ENCODE data around the gene SPTBN1.
A peak's percentile ranks its signal among the peaks of the same experiment; 100 is the strongest.

SPTBN1 gene

GRCh38 chr2:54570925-54571694, 115.0 kb downstream of the SPTBN1 start:
- H3K27me3 ChIP-seq (ENCODE audit: insufficient read depth, poor library complexity, severe bottlenecking): no peaks in the 10 kb centered on the region
- H3K4me1 ChIP-seq (ENCODE audit: insufficient read depth, poor library complexity, severe bottlenecking): peaks cover 81% of the 10 kb centered on the region
- H3K36me3 ChIP-seq (ENCODE audit: low read depth): peaks cover 11% of the 10 kb centered on the region; the same call in 1 of the 2 replicates
- peak overlapping the region; percentile 100 for H3K27ac ChIP-seq (ENCODE audit: poor library complexity, severe bottlenecking)
- ATAC-seq (ENCODE audit: low read depth) (peak; percentile 73), DNase-seq (ENCODE audit: low spot score) (peak; percentile 84)
- H3K9me3 ChIP-seq (ENCODE audit: severe bottlenecking): no peaks in the 10 kb centered on the region
- no peak overlapping the region for H3K4me3 ChIP-seq (ENCODE audit: severe bottlenecking)
- TF ChIP-seq, protein P1, sequence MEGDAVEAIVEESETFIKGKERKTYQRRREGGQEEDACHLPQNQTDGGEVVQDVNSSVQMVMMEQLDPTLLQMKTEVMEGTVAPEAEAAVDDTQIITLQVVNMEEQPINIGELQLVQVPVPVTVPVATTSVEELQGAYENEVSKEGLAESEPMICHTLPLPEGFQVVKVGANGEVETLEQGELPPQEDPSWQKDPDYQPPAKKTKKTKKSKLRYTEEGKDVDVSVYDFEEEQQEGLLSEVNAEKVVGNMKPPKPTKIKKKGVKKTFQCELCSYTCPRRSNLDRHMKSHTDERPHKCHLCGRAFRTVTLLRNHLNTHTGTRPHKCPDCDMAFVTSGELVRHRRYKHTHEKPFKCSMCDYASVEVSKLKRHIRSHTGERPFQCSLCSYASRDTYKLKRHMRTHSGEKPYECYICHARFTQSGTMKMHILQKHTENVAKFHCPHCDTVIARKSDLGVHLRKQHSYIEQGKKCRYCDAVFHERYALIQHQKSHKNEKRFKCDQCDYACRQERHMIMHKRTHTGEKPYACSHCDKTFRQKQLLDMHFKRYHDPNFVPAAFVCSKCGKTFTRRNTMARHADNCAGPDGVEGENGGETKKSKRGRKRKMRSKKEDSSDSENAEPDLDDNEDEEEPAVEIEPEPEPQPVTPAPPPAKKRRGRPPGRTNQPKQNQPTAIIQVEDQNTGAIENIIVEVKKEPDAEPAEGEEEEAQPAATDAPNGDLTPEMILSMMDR (IDR thresholded peaks at IDR 0.05; ENCODE audit: poor library complexity, severe bottlenecking): no peak

DNA sequence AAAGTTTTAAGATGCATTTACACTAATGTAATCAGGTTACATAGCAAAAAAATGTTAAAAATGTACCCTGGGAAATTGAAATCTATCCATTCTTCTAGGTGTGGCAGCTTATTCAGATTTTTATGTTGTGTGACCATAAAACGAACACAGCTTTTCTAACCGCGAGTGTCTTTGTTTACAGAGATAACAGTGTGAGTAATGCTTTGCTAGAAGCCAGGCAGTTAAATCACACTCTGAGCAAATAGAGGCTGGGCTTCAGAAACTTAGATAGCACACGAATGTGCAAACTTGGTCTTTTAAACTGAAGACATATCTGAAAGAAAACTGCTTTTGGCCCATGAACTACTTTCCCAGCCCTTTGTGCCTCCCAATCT, 116.1 kb downstream of the SPTBN1 start:
- Histone ChIP-seq H3K27me3 (ENCODE audit: insufficient read depth, poor library complexity, severe bottlenecking) (no peaks in the 10 kb centered on the region), H3K27ac (ENCODE audit: poor library complexity, severe bottlenecking) (peak overlapping the region; percentile 100), H3K4me1 (ENCODE audit: insufficient read depth, poor library complexity, severe bottlenecking) (peaks cover 92% of the 10 kb centered on the region), H3K9me3 (ENCODE audit: severe bottlenecking) (no peaks in the 10 kb centered on the region), H3K36me3 (ENCODE audit: low read depth) (peaks cover 17% of the 10 kb centered on the region), H3K4me3 (ENCODE audit: severe bottlenecking) (no peak overlapping the region)
- TF ChIP-seq, protein P1 (IDR thresholded peaks at IDR 0.05; ENCODE audit: poor library complexity, severe bottlenecking): no peak
- DNase-seq (ENCODE audit: low spot score) (no peak), ATAC-seq (ENCODE audit: low read depth) (peak; percentile 66)

GRCh38 chr2:54572636-54573536, 116.8 kb downstream of the SPTBN1 start:
- H3K4me1 ChIP-seq (ENCODE audit: insufficient read depth, poor library complexity, severe bottlenecking): peaks cover 93% of the 10 kb centered on the region

DNA sequence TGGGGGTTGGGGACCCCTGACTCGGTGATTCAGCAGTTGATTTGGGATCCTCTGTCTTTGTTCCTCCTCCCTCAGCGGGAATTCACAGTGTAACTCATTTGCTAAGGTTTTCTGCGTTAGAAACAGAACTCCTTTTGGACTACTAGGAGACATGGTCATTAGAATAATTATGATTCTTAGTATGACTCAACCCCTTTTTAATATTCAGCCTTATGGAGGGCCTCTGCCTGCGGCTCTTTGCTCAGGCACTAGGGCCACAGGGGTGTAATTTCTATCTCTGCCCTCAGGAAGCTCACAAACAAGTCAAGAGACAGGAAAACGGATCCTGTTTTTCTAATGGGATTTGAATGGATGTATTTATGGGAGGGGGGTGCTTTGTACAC, 117.4 kb downstream of the SPTBN1 start:
- Histone ChIP-seq H3K9me3 (ENCODE audit: severe bottlenecking) (no peaks in the 10 kb centered on the region), H3K27ac (ENCODE audit: poor library complexity, severe bottlenecking) (peak overlapping the region; percentile 100), H3K27me3 (ENCODE audit: insufficient read depth, poor library complexity, severe bottlenecking) (no peaks in the 10 kb centered on the region), H3K4me3 (ENCODE audit: severe bottlenecking) (no peak overlapping the region), H3K4me1 (ENCODE audit: insufficient read depth, poor library complexity, severe bottlenecking) (peaks cover 93% of the 10 kb centered on the region), H3K36me3 (ENCODE audit: low read depth) (peaks cover 12% of the 10 kb centered on the region)
- TF ChIP-seq, protein P1 (IDR thresholded peaks at IDR 0.05; ENCODE audit: poor library complexity, severe bottlenecking): no peak
- ATAC-seq (ENCODE audit: low read depth): no peak
- DNase-seq (ENCODE audit: low spot score): no peak

More at GRCh38 chr2:54572636-54573536, 116.8 kb downstream of the SPTBN1 start:
- no peaks in the 10 kb centered on the region for H3K9me3 ChIP-seq (ENCODE audit: severe bottlenecking)
- H3K27ac ChIP-seq (ENCODE audit: poor library complexity, severe bottlenecking): peak overlapping the region; percentile 100
- TF ChIP-seq, protein P1 (IDR thresholded peaks at IDR 0.05; ENCODE audit: poor library complexity, severe bottlenecking): no peak
- no peak overlapping the region for H3K4me3 ChIP-seq (ENCODE audit: severe bottlenecking)
- ATAC-seq (ENCODE audit: low read depth) (no peak), DNase-seq (ENCODE audit: low spot score) (no peak)
- H3K36me3 ChIP-seq (ENCODE audit: low read depth): peaks cover 12% of the 10 kb centered on the region
- H3K27me3 ChIP-seq (ENCODE audit: insufficient read depth, poor library complexity, severe bottlenecking): no peaks in the 10 kb centered on the region

Data from RWPE2 (cell line).